Dermis microvascular lymphatic vessel endothelial cell (primary cell): ENCODE results near the gene CRABP2. TPM values are rescaled to one million over a fixed set of nuclear protein-coding genes. Genes with fewer than 3 reads are reported as not detected.

Experiments
- DNase-seq, 2 donors: peaks; one replicate each; pipeline versions ENCODE4 v3.0.0 to v3.0.0-alpha.2; 2010; ENCODE audit warnings: low read depth in 2 of 2
- total RNA-seq: library from RNA; depleted of rRNA; stranded (reverse); fragments of >200 nt; gene quantifications from 2 replicates; pipeline ENCODE4 v1.2.1, GENCODE V29; 2014

CRABP2 gene
- total RNA-seq = 0.25 TPM in 1 of 2 replicates, not detected in the other

DNA sequence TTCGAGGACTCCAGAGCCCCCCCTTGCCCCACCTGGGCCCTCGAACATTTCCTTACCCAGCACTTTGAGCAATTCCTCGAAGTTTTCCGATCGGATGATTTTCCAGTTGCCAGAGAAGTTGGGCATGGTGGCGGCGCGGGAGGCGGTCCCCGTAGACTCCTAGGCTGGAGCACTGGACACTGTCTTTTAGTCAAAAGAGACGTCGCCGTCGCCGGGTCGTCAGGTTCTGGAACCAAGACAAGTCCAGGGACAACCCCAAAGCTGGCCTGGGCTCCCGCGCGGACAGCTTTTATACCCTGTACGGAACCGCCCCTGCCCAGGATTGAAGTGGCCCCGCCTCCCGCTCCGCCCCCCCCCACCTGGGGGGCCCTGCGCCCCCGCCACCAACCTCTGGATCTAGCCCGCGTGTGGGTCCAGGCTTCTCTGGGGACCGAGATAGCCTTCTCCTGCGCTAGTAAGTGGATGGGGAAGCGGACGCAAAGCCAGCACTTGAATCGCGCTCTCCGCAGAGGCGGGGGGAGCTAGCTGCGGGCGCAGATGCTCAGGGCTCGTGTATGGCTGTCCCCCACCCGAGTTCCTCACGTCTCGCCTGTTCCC lies at the start of gene CRABP2:
Gene CRABP2 (minus strand): TSS at position 263 of the 597 bp plus-strand sequence. CDS start 137 bp downstream, at position 126.
- no peak for DNase-seq

DNA sequence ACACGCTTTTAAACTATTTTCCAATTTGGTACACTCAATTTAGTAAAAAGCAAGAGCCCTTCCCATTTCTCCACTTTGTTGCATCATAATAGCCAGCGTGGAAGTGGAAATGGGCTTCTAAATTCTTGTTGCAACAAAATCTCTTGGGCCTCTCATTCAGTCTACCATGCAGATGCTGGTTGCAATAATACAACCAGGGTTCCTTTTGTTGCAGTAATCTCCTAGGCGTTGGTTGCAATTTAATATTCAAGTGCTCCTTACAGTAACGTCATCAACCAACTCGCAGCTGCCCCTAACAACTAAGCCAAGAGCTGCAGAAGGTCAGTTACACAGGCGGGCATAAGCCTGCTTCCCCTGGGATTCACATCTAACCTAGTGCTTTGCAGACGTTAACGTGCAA lies 48.8 kb upstream of the CRABP2 start:
- DNase-seq = no peak

GRCh38 chr1:156752843-156753482 lies 47.6 kb upstream of the CRABP2 start:
- no peak for DNase-seq

DNA sequence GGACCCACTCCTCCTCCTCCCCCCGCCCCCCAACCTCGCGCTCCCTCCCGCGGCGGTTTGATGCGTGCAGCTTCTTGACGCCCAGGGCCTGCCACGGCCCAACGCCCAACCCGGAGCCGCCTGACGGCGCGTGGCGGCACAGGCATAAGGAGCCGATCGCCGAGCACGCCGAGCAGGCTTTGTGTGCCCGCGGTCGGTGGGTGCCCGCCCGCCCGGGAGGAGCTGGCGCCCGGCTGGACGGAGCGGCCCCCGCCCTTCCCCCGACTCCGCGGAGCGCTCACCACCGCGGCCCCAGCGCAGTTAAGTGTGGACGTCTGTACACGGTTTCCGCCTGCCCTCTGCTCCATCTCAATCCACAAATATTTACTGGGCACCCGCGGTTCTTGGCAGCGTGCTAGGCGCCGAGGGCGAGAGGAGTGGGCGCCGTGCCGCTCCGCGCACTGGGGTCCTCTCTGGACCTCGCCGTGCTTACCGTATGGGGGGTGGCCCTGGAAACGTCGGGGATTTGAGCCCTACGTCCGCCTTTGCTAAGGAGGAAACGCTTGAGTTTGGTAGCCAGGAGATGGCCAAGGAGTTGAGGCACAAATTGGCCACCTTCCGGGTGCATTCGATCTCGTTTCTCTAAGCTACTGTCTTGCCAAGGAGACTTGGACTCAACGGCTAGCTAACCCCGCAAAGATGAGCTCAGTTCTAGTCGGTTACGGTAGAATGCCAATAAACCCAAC lies 46.5 kb upstream of the CRABP2 start:
- DNase-seq = peak; percentile 90 to 98

GRCh38 chr1:156751451-156751756 lies 46.0 kb upstream of the CRABP2 start, which contains the start of gene HDGF:
HDGF (minus strand) TSS chr1:156751675; CDS start chr1:156751429, 246 bp downstream.
- DNase-seq = no peak

DNA sequence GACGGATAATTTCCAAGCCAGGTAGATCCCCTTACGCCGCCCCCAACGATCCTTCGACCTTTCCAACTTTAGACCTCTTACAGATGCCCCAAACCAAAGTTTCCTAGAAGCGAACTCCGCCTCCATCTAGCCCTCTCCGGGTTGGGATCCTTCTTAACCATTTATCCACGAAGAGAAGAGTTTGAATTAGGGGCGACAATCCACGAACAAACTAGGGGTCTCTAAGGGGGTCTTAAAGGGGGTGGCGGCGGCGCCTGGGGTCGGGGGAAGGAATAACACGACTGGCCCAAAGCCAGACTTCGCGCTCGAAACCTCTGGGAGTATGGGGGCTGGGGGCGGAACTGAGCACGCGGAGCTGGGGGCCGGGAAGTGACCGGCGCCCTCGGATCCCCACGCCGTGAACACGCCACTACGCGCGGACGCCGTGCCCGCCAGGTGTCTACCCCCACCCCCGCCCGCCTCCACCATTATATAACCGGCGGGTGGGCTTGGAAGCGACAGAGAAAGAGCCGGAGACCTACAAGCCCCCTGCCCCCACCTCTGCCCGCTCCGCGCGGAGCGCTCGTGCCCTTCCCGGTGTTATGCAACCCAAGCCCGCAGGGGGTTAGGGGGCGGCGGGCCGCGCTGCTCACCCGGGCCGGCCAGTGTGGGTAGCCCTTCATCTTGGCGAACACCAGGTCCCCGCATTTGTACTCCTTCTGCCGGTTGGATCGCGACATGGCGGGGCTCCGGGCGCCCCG lies 45.5 kb upstream of the CRABP2 start:
- peak in 1 of 2 donors; percentile 50 for DNase-seq

DNA sequence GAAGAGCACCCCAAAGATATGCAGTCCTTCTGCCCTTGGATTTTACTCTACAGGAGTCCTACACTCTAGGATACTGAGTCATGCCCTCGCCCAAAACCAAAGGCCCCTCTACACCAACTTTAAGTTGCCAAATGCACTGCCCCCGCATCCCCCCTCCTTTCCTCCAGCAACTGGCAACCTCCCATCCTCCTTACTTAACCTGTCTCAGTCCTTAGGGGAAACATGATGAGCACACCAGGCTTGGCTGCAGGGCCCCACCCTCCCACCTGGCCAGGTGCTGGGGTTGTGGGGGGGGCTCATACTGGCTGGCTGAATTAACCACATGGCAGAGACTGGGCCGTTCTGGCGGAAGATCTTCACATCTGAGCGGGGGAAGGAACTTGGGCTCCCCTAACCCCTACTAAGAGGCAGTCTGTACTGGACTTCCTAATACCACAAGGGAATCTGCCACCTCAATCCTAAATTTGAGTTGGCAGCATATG lies 44.8 kb upstream of the CRABP2 start:
- DNase-seq = no peak

DNA sequence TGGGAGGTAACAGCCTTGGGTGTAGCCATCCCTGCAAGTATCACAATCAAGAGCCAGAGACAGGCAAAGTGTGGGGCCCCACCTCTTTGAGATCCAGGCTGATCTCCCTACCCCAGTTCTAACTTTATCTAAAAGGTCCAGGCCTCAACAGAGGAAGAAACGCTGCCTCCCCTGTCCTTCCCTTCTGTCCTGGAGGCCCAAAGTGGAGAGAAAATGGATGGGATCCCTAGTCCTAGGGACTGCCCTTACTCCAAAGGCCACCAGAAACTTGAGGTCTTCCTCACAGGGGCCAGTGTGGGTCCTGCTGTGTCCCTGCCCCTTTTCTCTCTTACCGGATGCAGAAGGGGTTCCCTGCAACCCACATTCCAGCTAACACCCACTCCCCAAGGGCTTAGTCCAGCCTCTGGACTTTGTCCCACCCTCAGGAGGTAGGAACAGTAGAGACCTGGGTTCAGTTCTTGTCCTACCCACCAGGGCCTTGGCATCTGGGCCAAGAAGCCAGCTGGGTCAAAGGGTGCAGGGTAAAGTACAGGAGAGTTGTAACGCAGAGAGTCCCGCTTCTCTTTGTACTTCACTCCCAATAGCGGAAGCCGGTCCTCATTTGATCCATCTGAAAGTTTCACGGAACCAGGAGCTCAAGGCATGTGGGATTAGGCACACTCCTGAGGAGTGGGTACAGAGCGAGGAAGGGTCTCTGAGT lies 44.2 kb upstream of the CRABP2 start:
- DNase-seq = no peak

DNA sequence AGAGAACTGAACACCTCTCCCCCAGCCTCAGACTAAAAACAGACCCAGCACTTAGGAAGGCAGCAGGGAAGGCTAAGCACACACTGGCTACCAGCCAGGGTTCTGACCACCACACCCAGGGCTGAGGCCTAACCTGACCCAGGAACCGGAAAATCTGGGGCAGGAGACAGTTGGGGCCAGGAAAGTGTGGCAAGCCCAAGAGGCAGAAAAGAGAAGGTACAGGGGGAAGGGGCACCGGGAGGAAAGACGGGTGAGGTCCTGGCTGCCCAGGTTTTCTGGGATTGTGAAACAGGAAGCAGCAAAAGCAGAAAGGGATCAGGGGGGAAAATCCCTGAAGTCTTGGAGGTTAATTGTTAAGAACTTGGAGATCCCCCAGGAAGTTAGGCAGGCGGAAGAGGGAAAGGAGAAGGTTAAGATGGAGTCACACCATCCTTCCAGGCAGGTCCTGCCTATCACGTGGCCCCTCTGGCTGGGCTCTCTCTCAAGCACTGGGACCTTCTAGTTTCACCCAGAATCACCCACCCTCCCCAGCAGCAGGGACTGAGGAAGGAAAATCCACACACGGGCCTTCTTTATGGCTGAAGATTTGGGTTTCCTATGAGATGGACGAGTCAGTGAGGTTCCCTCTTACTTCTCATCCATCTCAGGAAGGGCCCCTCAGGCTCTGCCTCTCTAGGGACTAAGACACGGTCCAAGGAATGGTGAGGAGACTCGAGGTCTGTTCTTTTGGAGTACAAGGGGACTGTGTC lies 43.5 kb upstream of the CRABP2 start:
- DNase-seq = peak in 1 of 2 donors; percentile 61

GRCh38 chr1:156747742-156748669 lies 42.6 kb upstream of the CRABP2 start:
- no peak for DNase-seq

DNA sequence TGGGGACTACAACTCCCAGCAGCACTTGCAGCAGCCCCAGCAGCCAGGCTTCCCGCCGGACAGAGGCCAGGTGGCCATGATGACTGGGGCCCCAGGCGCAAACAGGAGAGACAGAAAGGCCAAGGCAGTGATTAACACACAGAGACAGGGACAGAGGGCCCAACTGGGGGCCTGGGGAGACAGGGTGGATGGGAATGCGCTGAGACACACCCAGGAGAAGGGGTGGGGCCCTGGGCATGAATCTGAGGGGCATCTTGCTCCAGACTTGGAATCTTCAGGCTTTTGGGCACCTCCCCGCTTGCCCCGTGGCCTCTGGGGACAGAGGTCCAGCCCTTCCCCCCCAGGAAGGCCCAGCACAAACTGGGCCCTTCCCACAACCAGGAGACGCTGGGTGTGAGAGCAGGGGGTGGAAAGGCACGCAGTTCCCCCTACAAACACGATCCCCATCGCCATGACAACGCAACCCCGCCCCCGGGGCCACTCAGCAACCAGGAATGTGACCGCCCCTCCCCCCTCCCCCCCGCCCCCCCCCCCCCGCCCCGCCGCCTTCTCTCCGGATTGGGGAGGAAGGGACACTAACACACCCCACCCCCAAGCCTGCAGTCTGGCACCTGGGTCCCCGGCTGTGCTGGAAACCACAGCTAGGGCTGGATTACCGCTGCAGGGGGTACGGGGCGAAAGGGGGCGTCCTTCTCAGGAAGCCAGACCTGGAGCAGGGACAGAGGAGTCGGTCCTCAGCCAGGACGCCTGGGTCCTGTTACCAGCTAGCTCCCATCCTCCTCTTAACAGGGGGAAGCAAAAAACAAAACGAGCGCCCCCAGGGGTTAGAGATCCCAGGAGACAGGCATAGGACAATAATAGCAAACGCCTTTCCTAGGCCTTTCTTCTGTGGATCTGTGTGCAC lies 41.6 kb upstream of the CRABP2 start:
- DNase-seq = peak; percentile 91 to 93

DNA sequence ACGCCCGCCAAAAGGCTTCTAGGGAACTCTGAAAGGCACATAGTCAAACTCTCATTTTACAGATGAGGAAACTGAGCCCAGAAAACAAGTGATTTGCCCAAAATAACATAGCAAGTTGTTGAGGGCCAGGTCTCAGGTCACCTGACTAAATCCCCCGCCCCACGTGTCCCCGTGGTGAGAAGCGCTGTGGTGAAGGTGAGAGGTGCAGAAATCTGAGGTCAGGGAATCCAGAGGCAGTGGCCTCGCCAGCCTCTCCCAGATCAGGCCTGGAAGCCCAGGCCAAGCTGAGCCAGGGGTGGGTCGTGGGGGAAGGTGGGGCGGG lies 41.0 kb upstream of the CRABP2 start:
- DNase-seq = no peak

GRCh38 chr1:156745881-156746280 lies 40.5 kb upstream of the CRABP2 start:
- no peak for DNase-seq

DNA sequence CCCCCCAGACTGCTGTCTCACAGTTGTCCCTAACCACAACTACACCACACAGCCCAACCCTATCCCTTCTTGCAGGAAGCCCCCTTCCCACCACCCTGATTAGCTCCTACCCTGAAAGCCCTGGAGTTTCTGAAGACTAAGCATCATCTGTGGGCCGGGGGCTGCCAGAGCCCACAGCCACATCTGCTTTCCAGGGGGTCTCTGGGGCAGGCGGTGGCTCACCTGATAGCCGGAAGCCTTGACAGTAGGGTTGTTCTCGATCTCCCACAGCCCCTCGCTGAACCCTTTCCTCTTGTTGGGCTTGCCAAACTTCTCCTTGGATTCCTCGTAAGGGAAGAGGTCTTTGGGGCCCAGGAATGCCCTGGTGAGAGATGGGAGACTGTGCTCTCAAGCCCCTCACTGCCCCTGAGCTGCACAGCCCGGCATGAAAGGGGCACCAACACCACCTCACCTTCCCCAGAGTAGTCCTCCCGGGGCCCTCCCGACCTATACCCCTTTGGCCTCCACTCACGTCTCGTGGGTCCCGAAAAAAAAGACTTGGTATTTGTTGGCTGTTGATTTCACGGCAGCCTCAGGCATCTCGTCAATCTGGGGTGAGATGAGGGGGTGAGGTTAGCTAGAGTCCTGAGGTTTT lies 39.5 kb upstream of the CRABP2 start:
- no peak for DNase-seq

DNA sequence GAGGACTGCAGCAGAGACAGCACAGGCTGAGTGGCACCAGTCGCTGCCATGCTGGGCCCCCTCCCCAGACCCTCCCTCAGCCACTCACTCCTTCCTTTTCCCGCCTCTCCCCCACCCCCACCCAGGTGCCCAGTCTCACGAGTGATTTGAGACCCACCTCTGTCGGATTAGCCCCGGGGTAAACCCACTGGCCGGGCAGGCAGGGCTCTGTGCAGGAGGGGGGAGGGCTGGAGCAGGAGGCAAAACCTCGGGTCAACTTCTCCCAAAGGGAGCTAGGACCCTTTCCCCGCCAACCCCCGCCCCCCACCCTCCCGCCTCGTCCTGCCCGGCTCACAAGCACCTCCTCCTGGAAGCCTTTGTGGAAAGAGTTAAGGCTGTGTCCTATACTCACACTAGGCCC lies 39.0 kb upstream of the CRABP2 start:
- DNase-seq = no peak

GRCh38 chr1:156743367-156744302 lies 38.3 kb upstream of the CRABP2 start:
- DNase-seq = no peak

GRCh38 chr1:156742801-156743200 lies 37.4 kb upstream of the CRABP2 start:
- DNase-seq = no peak
